ENCODE results near the gene JARID2.
"Not testable (repeated sequence)": the region's sequence is repeated elsewhere in the genome, so short reads cannot be mapped to it uniquely, and the experiment has no call there.

The JARID2 gene

GRCh38 chr6:15400572-15401004 is 154.7 kb downstream of the JARID2 start:
- DNase-seq (ENCODE audit: low spot score): peak; percentile 41

GRCh38 chr6:15401120-15401519 is 155.3 kb downstream of the JARID2 start:
- no peak for DNase-seq (ENCODE audit: low spot score)

- no peak for DNase-seq (ENCODE audit: low spot score)
These were observed 155.9 kb downstream of the JARID2 start for GRCh38 chr6:15401769-15402250.

GRCh38 chr6:15402406-15403045 is 156.7 kb downstream of the JARID2 start:
- DNase-seq (ENCODE audit: low spot score): no peak

GRCh38 chr6:15403094-15403755 is 157.4 kb downstream of the JARID2 start:
- no peak for DNase-seq (ENCODE audit: low spot score)

- DNase-seq (ENCODE audit: low spot score): no peak
These were observed 158.8 kb downstream of the JARID2 start for GRCh38 chr6:15404685-15404980.

- DNase-seq (ENCODE audit: low spot score): no peak
These were observed 159.5 kb downstream of the JARID2 start for GRCh38 chr6:15405129-15406068.

- DNase-seq (ENCODE audit: low spot score): no peak
These were observed 160.6 kb downstream of the JARID2 start for GRCh38 chr6:15406452-15406851.

- DNase-seq (ENCODE audit: low spot score): no peak
These were observed 162.1 kb downstream of the JARID2 start for GRCh38 chr6:15408008-15408407.

GRCh38 chr6:15408758-15409157 is 162.9 kb downstream of the JARID2 start:
- DNase-seq (ENCODE audit: low spot score): no peak

GRCh38 chr6:15409301-15410125 is 163.6 kb downstream of the JARID2 start:
- no peak for DNase-seq (ENCODE audit: low spot score)

- DNase-seq (ENCODE audit: low spot score): no peak
These were observed 164.2 kb downstream of the JARID2 start for GRCh38 chr6:15410126-15410391.

GRCh38 chr6:15410752-15411151 is 164.9 kb downstream of the JARID2 start:
- DNase-seq (ENCODE audit: low spot score): no peak

GRCh38 chr6:15411766-15412165 is 165.9 kb downstream of the JARID2 start:
- DNase-seq (ENCODE audit: low spot score): no peak

GRCh38 chr6:15412767-15413166 is 166.9 kb downstream of the JARID2 start:
- no peak for DNase-seq (ENCODE audit: low spot score)

GRCh38 chr6:15413466-15414234 is 167.8 kb downstream of the JARID2 start:
- DNase-seq (ENCODE audit: low spot score): no peak

GRCh38 chr6:15414235-15414612 is 168.4 kb downstream of the JARID2 start:
- no peak for DNase-seq (ENCODE audit: low spot score)

GRCh38 chr6:15415622-15416021 is 169.8 kb downstream of the JARID2 start:
- not testable (repeated sequence) for DNase-seq (ENCODE audit: low spot score)

GRCh38 chr6:15416932-15417509 is 171.2 kb downstream of the JARID2 start:
- DNase-seq (ENCODE audit: low spot score): no peak

- peak; percentile 78 for DNase-seq (ENCODE audit: low spot score)
These were observed 171.9 kb downstream of the JARID2 start for GRCh38 chr6:15417811-15418210.

GRCh38 chr6:15419493-15419892 is 173.6 kb downstream of the JARID2 start:
- no peak for DNase-seq (ENCODE audit: low spot score)
